CD14-positive monocyte (primary cell): Measurements from ENCODE around the gene PTPN14. TPM values are rescaled to one million over a fixed set of nuclear protein-coding genes. Genes with fewer than 3 reads are reported as not detected.

Experiments
- DNase-seq, 3 donors: peaks; one replicate each; pipeline ENCODE4 v3.0.0-alpha.2; 2011 to 2022
- H2AFZ ChIP-seq: 2 replicates; pipeline ENCODE4 v1.6.0; 2012; ENCODE audit warnings: mild to moderate bottlenecking, low read depth, low read length, inconsistent platforms; ENCODE audit not compliant: insufficient read depth, poor library complexity, severe bottlenecking
- H3K27ac ChIP-seq, 2 donors: 1 replicate in 1 of 2; 2 replicates in 1 of 2; pipeline ENCODE4 v1.5.1; 2012 to 2013; ENCODE audit warnings: low read length in 2 of 2, control low read depth in 1 of 2, inconsistent platforms in 1 of 2, low read depth in 1 of 2, mild to moderate bottlenecking in 1 of 2
- H3K27me3 ChIP-seq, 2 donors: one replicate each; pipeline versions ENCODE4 v1.6.0 to v1.6.1; 2011 to 2013; ENCODE audit warnings: low read length in 2 of 2; ENCODE audit not compliant: control insufficient read depth in 2 of 2, insufficient read depth in 2 of 2
- H3K36me3 ChIP-seq, 2 donors: replicated peaks in 1 of 2; 1 replicate in 1 of 2; 2 replicates in 1 of 2; pipeline versions ENCODE4 v1.5.1 to v1.6.1; 2012 to 2013; ENCODE audit warnings: low read length in 2 of 2, control low read depth in 1 of 2, inconsistent platforms in 1 of 2, mild to moderate bottlenecking in 1 of 2; ENCODE audit not compliant: insufficient read depth in 2 of 2, control insufficient read depth in 1 of 2
- H3K4me1 ChIP-seq, 2 donors: 1 replicate in 1 of 2; 2 replicates in 1 of 2; pipeline versions ENCODE4 v1.5.1 to v1.6.1; 2012 to 2013; ENCODE audit warnings: low read length in 2 of 2, control low read depth in 1 of 2, inconsistent platforms in 1 of 2, mild to moderate bottlenecking in 1 of 2, moderate library complexity in 1 of 2; ENCODE audit not compliant: insufficient read depth in 2 of 2, control insufficient read depth in 1 of 2
- H3K4me2 ChIP-seq: replicated peaks from 2 replicates; pipeline ENCODE3; 2012; ENCODE audit warnings: low read length, moderate library complexity, mild to moderate bottlenecking; ENCODE audit not compliant: poor library complexity, severe bottlenecking; ENCODE audit errors: extremely low read depth
- H3K4me3 ChIP-seq, 3 experiments: fragments of 200-600 bp in 1 of 3; sonication (generic) in 1 of 3; replicated peaks in 1 of 3; 1 replicate in 2 of 3; 2 replicates in 1 of 3; pipeline ENCODE4 v1.5.1; 2011 to 2013; ENCODE audit warnings: low read length in 3 of 3, mild to moderate bottlenecking in 3 of 3, control low read depth in 2 of 3, low read depth in 2 of 3, inconsistent platforms in 1 of 3, moderate library complexity in 1 of 3
- H3K79me2 ChIP-seq: 2 replicates; pipeline ENCODE4 v1.6.0; 2012; ENCODE audit warnings: mild to moderate bottlenecking, control low read depth, inconsistent platforms, low read length, moderate library complexity; ENCODE audit not compliant: insufficient read depth
- H3K9ac ChIP-seq: 2 replicates; pipeline ENCODE4 v1.6.0; 2017; ENCODE audit warnings: low read length, mild to moderate bottlenecking; ENCODE audit not compliant: insufficient read depth, poor library complexity, severe bottlenecking
- H3K9me3 ChIP-seq, 2 donors: replicated peaks in 1 of 2; 1 replicate in 1 of 2; 2 replicates in 1 of 2; pipeline versions ENCODE4 v1.5.1 to v1.6.1; 2012 to 2013; ENCODE audit warnings: low read length in 2 of 2, control low read depth in 1 of 2; ENCODE audit not compliant: control insufficient read depth in 1 of 2, insufficient read depth in 1 of 2
- H4K20me1 ChIP-seq: 2 replicates; pipeline ENCODE4 v1.6.0; 2012; ENCODE audit warnings: mild to moderate bottlenecking, low read length, control low read depth, moderate library complexity; ENCODE audit not compliant: insufficient read depth
- H3K27ac Mint-ChIP-seq, 7 donors: one replicate each; pipeline ENCODE4 v1.8.0; 2020; ENCODE audit warnings: mild to moderate bottlenecking in 7 of 7, mixed read lengths in 7 of 7, moderate library complexity in 6 of 7, inconsistent platforms in 2 of 7
- H3K27me3 Mint-ChIP-seq, 3 donors: one replicate each; pipeline ENCODE4 v1.8.0; 2021 to 2022; ENCODE audit warnings: low read depth in 3 of 3, mild to moderate bottlenecking in 3 of 3, mixed read lengths in 3 of 3, moderate library complexity in 3 of 3, inconsistent platforms in 1 of 3
- H3K36me3 Mint-ChIP-seq, 2 donors: one replicate each; pipeline ENCODE4 v1.8.0; 2020; ENCODE audit warnings: mixed read lengths in 2 of 2, inconsistent platforms in 1 of 2, mild to moderate bottlenecking in 1 of 2
- H3K4me1 Mint-ChIP-seq: one replicate; pipeline ENCODE4 v1.8.0; 2020; ENCODE audit warnings: mild to moderate bottlenecking, mixed read lengths
- H3K4me3 Mint-ChIP-seq, 2 donors: one replicate each; pipeline ENCODE4 v1.8.0; 2020; ENCODE audit warnings: mild to moderate bottlenecking in 2 of 2, mixed read lengths in 2 of 2, moderate library complexity in 1 of 2
- H3K9me3 Mint-ChIP-seq, 7 donors: one replicate each; pipeline ENCODE4 v1.8.0; 2020 to 2022; ENCODE audit warnings: mixed read lengths in 7 of 7, mild to moderate bottlenecking in 6 of 7, moderate library complexity in 6 of 7, inconsistent platforms in 2 of 7
- WGBS: methylation state at CpG from one replicate; pipeline ENCODE4 v1.1.5; 2013; ENCODE audit warnings: missing lambda C conversion rate; ENCODE audit not compliant: insufficient coverage; 5-methylcytosine and 5-hydroxymethylcytosine counted together
- intact Hi-C, 2 donors: fragments of 100-400 bp; cut with micrococcal nuclease; formaldehyde crosslinking; loops; one replicate each; pipeline versions ENCODE4 v1.15.0 to v1.15.1; 2023
- polyA plus RNA-seq, 3 donors: library from polyadenylated mRNA; depleted of rRNA in 1 of 3; unstranded in 2 of 3; stranded (reverse) in 1 of 3; fragments of 300-500 nt in 2 of 3; fragments of >200 nt in 1 of 3; fragmentation: Illumina TruSeq in 2 of 3; gene quantifications; 1 replicate in 2 of 3; 2 replicates in 1 of 3; pipeline ENCODE4 v1.2.3, GENCODE V29; 2012 to 2021
- TF ChIP-seq, protein P1 (sequence below): fragments of 200-600 bp; IDR thresholded peaks from one replicate; pipeline ENCODE4 v1.8.0; 2022; ENCODE audit warnings: antibody characterized with exemption, mild to moderate bottlenecking

PTPN14 gene
- polyA plus RNA-seq, 3 donors, result 0.01 TPM; not detected in 1

DNA sequence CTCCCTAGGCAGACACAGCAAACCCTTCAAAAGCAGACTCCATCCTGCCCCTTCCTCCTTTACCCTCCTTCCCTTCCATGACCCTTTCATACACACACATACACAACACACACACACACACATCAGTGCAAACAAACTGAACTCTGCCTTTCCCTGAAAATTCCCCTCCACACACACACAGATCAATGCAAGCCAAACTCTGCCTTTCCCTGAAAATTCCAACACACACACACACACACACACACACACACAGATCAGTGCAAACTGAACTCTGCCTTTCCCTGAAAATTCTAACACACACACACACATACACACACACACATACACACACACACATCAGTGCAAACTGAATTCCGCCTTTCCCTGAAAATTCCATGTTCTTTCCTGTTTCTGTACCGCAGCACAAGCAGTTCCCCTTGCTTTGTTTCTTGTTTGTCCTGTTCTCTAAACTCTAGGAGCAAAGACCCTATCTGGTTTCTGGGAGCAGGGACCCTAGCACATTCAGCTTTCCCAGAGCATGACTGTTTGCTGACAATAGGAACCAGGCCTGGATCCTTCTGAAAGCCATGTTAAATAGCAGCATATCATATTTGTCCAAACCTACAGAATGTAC, 91.0 kb downstream of the PTPN14 start:
- Histone ChIP-seq H3K79me2 (no peaks in the 10 kb centered on the region), H3K9me3 (no peaks in the 10 kb centered on the region), H3K36me3 (no peaks in the 10 kb centered on the region), H3K4me1 (no peaks in the 10 kb centered on the region), H2AFZ (no peak overlapping the region), H3K9ac (no peak overlapping the region), H3K4me2 (no peak overlapping the region), H3K27ac (no peak overlapping the region), H3K27me3 (no peaks in the 10 kb centered on the region), H4K20me1 (no peaks in the 10 kb centered on the region), H3K4me3 (no peak overlapping the region)
- no peak overlapping the region for H3K4me3 Mint-ChIP-seq
- 50% methylated on average over 2 of the region's 2 CpGs for WGBS
- H3K9me3 Mint-ChIP-seq, result peaks cover 0 to 2% (median 0%) of the 10 kb centered on the region in 7 donors
- peaks cover 0 to 5% (median 2%) of the 10 kb centered on the region in 3 donors for H3K27me3 Mint-ChIP-seq
- H3K36me3 Mint-ChIP-seq, result no peaks in the 10 kb centered on the region
- peaks cover 3% of the 10 kb centered on the region for H3K4me1 Mint-ChIP-seq
- TF ChIP-seq, protein P1, sequence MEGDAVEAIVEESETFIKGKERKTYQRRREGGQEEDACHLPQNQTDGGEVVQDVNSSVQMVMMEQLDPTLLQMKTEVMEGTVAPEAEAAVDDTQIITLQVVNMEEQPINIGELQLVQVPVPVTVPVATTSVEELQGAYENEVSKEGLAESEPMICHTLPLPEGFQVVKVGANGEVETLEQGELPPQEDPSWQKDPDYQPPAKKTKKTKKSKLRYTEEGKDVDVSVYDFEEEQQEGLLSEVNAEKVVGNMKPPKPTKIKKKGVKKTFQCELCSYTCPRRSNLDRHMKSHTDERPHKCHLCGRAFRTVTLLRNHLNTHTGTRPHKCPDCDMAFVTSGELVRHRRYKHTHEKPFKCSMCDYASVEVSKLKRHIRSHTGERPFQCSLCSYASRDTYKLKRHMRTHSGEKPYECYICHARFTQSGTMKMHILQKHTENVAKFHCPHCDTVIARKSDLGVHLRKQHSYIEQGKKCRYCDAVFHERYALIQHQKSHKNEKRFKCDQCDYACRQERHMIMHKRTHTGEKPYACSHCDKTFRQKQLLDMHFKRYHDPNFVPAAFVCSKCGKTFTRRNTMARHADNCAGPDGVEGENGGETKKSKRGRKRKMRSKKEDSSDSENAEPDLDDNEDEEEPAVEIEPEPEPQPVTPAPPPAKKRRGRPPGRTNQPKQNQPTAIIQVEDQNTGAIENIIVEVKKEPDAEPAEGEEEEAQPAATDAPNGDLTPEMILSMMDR, result no peak
- H3K27ac Mint-ChIP-seq, result no peak overlapping the region
- intact Hi-C loops, result no loop called here
- no peak for DNase-seq

GRCh38 chr1:214459895-214460294, 91.5 kb downstream of the PTPN14 start:
- intact Hi-C loops, result no loop called here
- Mint-ChIP-seq H3K4me1 (peaks cover 8% of the 10 kb centered on the region), H3K27ac (no peak overlapping the region), H3K9me3 (peaks cover 0 to under 1% (median 0%) of the 10 kb centered on the region in 7 donors), H3K4me3 (no peak overlapping the region), H3K27me3 (peaks cover 0 to 5% (median 2%) of the 10 kb centered on the region in 3 donors), H3K36me3 (no peaks in the 10 kb centered on the region)
- no peaks in the 10 kb centered on the region for H3K79me2 ChIP-seq
- H4K20me1 ChIP-seq, result no peaks in the 10 kb centered on the region
- no peak for DNase-seq
- no peaks in the 10 kb centered on the region for H3K27me3 ChIP-seq
- H3K4me3 ChIP-seq, result no peak overlapping the region
- no peaks in the 10 kb centered on the region for H3K4me1 ChIP-seq
- H3K36me3 ChIP-seq, result no peaks in the 10 kb centered on the region
- no peaks in the 10 kb centered on the region for H3K9me3 ChIP-seq
- H2AFZ ChIP-seq, result no peak overlapping the region
- TF ChIP-seq, protein P1, result no peak
- no peak overlapping the region for H3K4me2 ChIP-seq
- no peak overlapping the region for H3K27ac ChIP-seq
- WGBS, result 100% methylated on average over 1 of the region's 3 CpGs
- H3K9ac ChIP-seq, result no peak overlapping the region
